Measurements from ENCODE around the gene CRYAA. TPM values are rescaled to one million over a fixed set of nuclear protein-coding genes. Genes with fewer than 3 reads are reported as not detected.
A peak's percentile ranks its signal among the peaks of the same experiment; 100 is the strongest.

CRYAA gene
- total RNA-seq, 6 experiments from 2014 or later: 0.80 to 17.2 (median 5.7) TPM; not detected in 2

DNA sequence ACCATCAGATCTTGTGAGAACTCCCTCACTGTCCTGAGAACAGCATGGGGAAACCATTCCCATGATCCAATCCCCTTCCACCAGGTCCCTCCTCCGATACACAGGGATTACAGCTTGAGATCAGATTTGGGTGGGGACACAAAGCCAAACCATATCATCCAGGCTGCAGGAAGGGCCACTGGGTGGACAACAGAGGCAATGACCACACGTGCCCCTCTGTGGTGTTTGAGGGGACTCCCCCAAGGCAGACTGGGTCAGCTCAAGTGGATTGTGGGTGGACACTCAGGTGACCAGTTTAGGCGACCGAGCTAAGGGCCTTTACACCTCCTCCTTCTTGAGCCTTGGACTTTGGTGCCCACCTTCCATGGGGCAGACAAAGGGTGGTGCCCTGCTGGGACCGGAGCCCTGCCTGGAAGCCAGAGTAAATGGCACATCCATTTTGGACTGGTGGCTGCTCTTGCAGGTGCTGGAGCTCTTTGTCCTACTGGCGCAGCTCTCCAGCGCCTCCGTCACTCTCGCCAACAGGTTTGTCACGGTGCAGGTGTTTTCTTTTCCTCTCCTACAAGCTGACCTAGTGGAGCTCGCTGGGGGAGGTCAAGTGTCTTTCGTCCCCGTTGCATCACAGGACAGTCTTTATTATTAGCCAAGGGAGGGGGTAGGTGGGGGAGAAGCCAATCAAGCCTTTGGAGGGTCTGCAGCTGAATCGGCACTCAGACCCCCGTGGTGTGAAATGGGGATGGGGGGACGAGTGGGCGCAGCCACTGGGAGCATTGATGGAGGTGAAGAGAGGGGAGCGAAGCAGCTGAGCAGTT, 37.6 kb downstream of the CRYAA start:
- no peak overlapping the region for H3K27ac ChIP-seq
- H3K36me3 ChIP-seq: no peaks in the 10 kb centered on the region
- DNase-seq (peak in 2 of 3 donors; percentile 27 to 35), ATAC-seq (no peak)
- 73% methylated on average over 13 of the region's 18 CpGs for WGBS (ENCODE audit: insufficient coverage, low coverage, low lambda C conversion rate, missing lambda C conversion rate)
- H3K27me3 ChIP-seq: no peaks in the 10 kb centered on the region
- peaks cover 0 to 10% (median 6%) of the 10 kb centered on the region in 4 donors for H3K4me1 ChIP-seq
- no peak overlapping the region for H3K4me3 ChIP-seq
- H3K9me3 ChIP-seq: peaks cover 0 to 5% (median 0%) of the 10 kb centered on the region in 4 donors
- intact Hi-C loops (cut with DNase I): no loop called here
- no peak for TF ChIP-seq POLR2A (IDR thresholded peaks at IDR 0.05)
- TF ChIP-seq, protein P1, sequence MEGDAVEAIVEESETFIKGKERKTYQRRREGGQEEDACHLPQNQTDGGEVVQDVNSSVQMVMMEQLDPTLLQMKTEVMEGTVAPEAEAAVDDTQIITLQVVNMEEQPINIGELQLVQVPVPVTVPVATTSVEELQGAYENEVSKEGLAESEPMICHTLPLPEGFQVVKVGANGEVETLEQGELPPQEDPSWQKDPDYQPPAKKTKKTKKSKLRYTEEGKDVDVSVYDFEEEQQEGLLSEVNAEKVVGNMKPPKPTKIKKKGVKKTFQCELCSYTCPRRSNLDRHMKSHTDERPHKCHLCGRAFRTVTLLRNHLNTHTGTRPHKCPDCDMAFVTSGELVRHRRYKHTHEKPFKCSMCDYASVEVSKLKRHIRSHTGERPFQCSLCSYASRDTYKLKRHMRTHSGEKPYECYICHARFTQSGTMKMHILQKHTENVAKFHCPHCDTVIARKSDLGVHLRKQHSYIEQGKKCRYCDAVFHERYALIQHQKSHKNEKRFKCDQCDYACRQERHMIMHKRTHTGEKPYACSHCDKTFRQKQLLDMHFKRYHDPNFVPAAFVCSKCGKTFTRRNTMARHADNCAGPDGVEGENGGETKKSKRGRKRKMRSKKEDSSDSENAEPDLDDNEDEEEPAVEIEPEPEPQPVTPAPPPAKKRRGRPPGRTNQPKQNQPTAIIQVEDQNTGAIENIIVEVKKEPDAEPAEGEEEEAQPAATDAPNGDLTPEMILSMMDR (IDR thresholded peaks at IDR 0.05): no peak

DNA sequence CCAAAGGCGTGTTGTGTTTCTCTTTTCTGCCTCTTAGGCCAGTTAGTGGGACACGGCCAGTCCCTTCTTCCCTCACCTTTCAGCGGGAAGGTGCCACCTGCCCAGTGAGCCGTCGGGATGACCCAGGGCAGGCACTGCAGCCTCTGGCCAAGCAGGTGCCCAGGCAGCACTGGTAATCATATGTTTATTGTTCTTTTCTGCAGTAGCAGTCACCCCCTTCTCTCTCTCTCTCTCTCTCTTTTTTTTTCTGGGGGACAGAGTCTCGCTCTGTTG, 38.2 kb downstream of the CRYAA start:
- DNase-seq (no peak), ATAC-seq (no peak)
- H3K9me3 ChIP-seq: peaks cover 0 to 3% (median 0%) of the 10 kb centered on the region in 4 donors
- no peaks in the 10 kb centered on the region for H3K27me3 ChIP-seq
- no peaks in the 10 kb centered on the region for H3K36me3 ChIP-seq
- TF ChIP-seq, protein P1 (IDR thresholded peaks at IDR 0.05): no peak
- TF ChIP-seq POLR2A (IDR thresholded peaks at IDR 0.05): no peak
- H3K27ac ChIP-seq: no peak overlapping the region
- WGBS (ENCODE audit: insufficient coverage, low coverage, low lambda C conversion rate, missing lambda C conversion rate): 100% methylated on average over 2 of the region's 6 CpGs
- intact Hi-C loops (cut with DNase I): no loop called here
- peaks cover 0 to 13% (median 8%) of the 10 kb centered on the region in 4 donors for H3K4me1 ChIP-seq
- H3K4me3 ChIP-seq: no peak overlapping the region

DNA sequence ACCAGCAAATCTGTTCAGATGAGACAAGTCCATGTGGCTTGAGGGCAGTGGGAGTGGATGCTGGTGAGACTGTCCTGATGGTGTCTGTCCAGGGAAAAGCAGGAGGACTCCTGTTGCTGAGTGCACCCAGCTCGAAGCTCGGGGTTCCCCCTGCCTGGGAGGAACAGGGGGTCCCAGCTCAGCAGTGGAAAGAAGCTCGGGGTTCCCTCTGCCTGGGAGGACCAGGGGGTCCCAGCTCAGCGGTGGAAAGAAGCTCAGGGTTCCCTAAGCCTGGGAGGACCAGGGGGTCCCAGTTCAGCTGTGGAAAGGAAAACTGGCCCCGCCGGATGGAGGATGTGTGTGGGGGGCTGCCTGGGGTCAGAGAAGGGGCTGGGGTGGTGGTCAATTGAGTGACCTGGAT, 39.1 kb downstream of the CRYAA start:
- no peak overlapping the region for H3K27ac ChIP-seq
- ATAC-seq: no peak
- peak in 1 of 3 donors; percentile 23 for DNase-seq
- TF ChIP-seq, protein P1 (IDR thresholded peaks at IDR 0.05): no peak
- no peak for TF ChIP-seq POLR2A (IDR thresholded peaks at IDR 0.05)
- intact Hi-C loops (cut with DNase I): no loop called here
- no peaks in the 10 kb centered on the region for H3K9me3 ChIP-seq
- no peak overlapping the region for H3K4me3 ChIP-seq
- no peaks in the 10 kb centered on the region for H3K27me3 ChIP-seq
- H3K36me3 ChIP-seq: no peaks in the 10 kb centered on the region
- 77% methylated on average over 6 of the region's 6 CpGs for WGBS (ENCODE audit: insufficient coverage, low coverage, low lambda C conversion rate, missing lambda C conversion rate)
- peaks cover 0 to 13% (median 8%) of the 10 kb centered on the region in 4 donors for H3K4me1 ChIP-seq

DNA sequence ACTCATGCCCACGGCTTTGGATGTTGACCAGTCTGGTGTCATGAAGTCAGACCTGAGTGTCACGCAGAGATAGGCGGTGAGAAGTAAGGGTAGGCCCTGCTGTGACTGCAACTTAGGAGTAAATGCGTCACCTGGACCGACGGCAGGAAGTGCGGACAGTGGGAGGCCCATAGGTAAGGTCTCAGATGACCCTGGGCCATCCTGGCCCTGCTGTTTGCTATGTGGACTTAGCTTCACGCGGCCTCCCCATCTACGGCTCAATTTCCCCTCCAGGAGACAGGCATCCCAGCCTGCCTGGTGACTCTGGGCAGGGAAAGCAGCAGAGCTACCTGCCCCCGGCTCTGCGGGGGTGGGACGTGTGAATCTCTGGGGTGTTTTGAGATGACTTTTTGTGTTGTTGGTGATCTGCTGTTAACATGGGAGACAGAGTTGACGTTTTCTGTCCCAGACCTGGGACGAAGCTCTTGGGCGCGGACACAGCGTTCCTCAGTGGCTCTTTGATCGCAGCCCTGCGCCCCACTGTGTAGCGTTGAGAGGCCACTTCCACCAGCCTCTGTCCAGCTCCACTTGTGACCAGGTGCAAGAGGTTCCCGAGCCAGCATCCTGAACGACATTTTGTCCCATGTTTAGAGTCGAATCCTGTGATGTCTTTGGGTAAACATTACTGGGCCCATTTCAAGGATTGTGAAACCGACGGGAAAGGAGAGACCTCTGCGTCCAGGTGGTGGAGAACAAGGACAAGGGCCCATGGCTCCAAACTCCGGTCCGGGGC, 39.9 kb downstream of the CRYAA start:
- H3K27ac ChIP-seq: no peak overlapping the region
- no peak overlapping the region for H3K4me3 ChIP-seq
- no peaks in the 10 kb centered on the region for H3K27me3 ChIP-seq
- peak in 2 of 3 donors; percentile 32 to 46 for DNase-seq
- no peak for ATAC-seq
- TF ChIP-seq POLR2A (IDR thresholded peaks at IDR 0.05): no peak
- TF ChIP-seq, protein P1 (IDR thresholded peaks at IDR 0.05): no peak
- 84% methylated on average over 5 of the region's 29 CpGs for WGBS (ENCODE audit: insufficient coverage, low coverage, low lambda C conversion rate, missing lambda C conversion rate)
- no peaks in the 10 kb centered on the region for H3K36me3 ChIP-seq
- intact Hi-C loops (cut with DNase I): no loop called here
- H3K4me1 ChIP-seq: peaks cover 0 to 13% (median 8%) of the 10 kb centered on the region in 4 donors
- H3K9me3 ChIP-seq: no peaks in the 10 kb centered on the region
